ENCODE measurements around the gene LETM1. TPM values are rescaled to one million over a fixed set of nuclear protein-coding genes. Genes with fewer than 3 reads are reported as not detected.

The LETM1 gene
- polyA plus RNA-seq, 1 experiment, result 17.1 TPM

GRCh38 chr4:1807332-1807777 is 48.6 kb downstream of the LETM1 start:
- no peaks in the 10 kb centered on the region for H3K36me3 ChIP-seq (ENCODE audit: control insufficient read depth, insufficient read depth, low read length)
- DNase-seq (ENCODE audit: low read depth), result no peak
- no peak overlapping the region for H3K4me3 ChIP-seq (ENCODE audit: low read depth, low read length)
- ChIA-PET CTCF (interaction anchor here (1.1 to 6.2 kb wide), 4 partner anchors 9 to 104 kb away, joined by 3 to 148 read pairs (median 6); no protein-coding TSS in a partner anchor), POLR2A (interaction anchor here (0.6 kb wide), 1 partner anchor 131 kb away, joined by 15 read pairs; no protein-coding TSS in a partner anchor)
- TF ChIP-seq CTCF (IDR thresholded peaks at IDR 0.05; ENCODE audit: insufficient read depth, low read depth, low read length), result no peak
- H3K27me3 ChIP-seq (ENCODE audit: control insufficient read depth, insufficient read depth, low read length), result no peaks in the 10 kb centered on the region

DNA sequence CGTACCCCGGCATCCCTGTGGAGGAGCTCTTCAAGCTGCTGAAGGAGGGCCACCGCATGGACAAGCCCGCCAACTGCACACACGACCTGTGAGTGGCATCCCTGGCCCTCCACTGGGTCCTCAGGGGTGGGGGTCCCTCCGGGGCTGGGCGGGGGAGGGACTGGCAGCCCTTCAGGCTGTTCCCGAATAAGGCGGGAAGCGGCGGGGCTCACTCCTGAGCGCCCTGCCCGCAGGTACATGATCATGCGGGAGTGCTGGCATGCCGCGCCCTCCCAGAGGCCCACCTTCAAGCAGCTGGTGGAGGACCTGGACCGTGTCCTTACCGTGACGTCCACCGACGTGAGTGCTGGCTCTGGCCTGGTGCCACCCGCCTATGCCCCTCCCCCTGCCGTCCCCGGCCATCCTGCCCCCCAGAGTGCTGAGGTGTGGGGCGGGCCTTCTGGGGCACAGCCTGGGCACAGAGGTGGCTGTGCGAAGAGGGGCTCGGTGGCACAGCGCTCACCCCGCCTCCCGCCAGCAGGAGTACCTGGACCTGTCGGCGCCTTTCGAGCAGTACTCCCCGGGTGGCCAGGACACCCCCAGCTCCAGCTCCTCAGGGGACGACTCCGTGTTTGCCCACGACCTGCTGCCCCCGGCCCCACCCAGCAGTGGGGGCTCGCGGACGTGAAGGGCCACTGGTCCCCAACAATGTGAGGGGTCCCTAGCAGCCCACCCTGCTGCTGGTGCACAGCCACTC is 49.2 kb downstream of the LETM1 start:
- no peak for DNase-seq (ENCODE audit: low read depth)
- Histone ChIP-seq H3K36me3 (ENCODE audit: control insufficient read depth, insufficient read depth, low read length) (no peaks in the 10 kb centered on the region), H3K4me3 (ENCODE audit: low read depth, low read length) (no peak overlapping the region), H3K27me3 (ENCODE audit: control insufficient read depth, insufficient read depth, low read length) (no peaks in the 10 kb centered on the region)
- CTCF ChIA-PET, result interaction anchor here (1.1 to 6.2 kb wide), 4 partner anchors 9 to 104 kb away, joined by 3 to 148 read pairs (median 6); no protein-coding TSS in a partner anchor
- no peak for TF ChIP-seq CTCF (IDR thresholded peaks at IDR 0.05; ENCODE audit: insufficient read depth, low read depth, low read length)
- POLR2A ChIA-PET, result no interaction called here

DNA sequence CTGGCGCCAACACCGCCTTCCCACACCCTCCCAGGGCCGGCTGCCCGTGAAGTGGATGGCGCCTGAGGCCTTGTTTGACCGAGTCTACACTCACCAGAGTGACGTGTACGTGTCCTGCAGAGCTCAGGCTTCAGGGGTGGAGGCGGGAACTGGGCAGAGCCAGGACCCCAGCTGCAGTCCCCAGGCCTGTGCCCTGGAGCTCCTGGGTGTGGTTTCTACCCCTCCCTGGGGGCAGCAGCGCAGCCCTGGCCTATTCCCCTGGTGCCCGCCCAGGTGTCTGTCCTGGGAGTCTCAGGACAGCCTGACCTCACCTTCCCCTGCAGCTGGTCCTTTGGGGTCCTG is 49.8 kb downstream of the LETM1 start:
- Histone ChIP-seq H3K36me3 (ENCODE audit: control insufficient read depth, insufficient read depth, low read length) (no peaks in the 10 kb centered on the region), H3K27me3 (ENCODE audit: control insufficient read depth, insufficient read depth, low read length) (no peaks in the 10 kb centered on the region), H3K4me3 (ENCODE audit: low read depth, low read length) (no peak overlapping the region)
- TF ChIP-seq CTCF (IDR thresholded peaks at IDR 0.05; ENCODE audit: insufficient read depth, low read depth, low read length), result no peak
- POLR2A ChIA-PET, result no interaction called here
- DNase-seq (ENCODE audit: low read depth), result no peak
- CTCF ChIA-PET, result interaction anchor here (6.2 kb wide), 1 partner anchor 61 kb away, joined by 148 read pairs; no protein-coding TSS in a partner anchor

GRCh38 chr4:1805493-1806222 is 50.3 kb downstream of the LETM1 start:
- ChIA-PET POLR2A (no interaction called here), CTCF (interaction anchor here (6.2 kb wide), 1 partner anchor 61 kb away, joined by 148 read pairs; no protein-coding TSS in a partner anchor)
- no peak overlapping the region for H3K4me3 ChIP-seq (ENCODE audit: low read depth, low read length)
- no peak for TF ChIP-seq CTCF (IDR thresholded peaks at IDR 0.05; ENCODE audit: insufficient read depth, low read depth, low read length)
- no peaks in the 10 kb centered on the region for H3K36me3 ChIP-seq (ENCODE audit: control insufficient read depth, insufficient read depth, low read length)
- no peak for DNase-seq (ENCODE audit: low read depth)
- no peaks in the 10 kb centered on the region for H3K27me3 ChIP-seq (ENCODE audit: control insufficient read depth, insufficient read depth, low read length)
